AG09319 (cell line): ENCODE results near the gene EPB41L2.
"Not testable (repeated sequence)": the region's sequence is repeated elsewhere in the genome, so short reads cannot be mapped to it uniquely, and the experiment has no call there.

Experiments used
- DNase-seq: peaks from one replicate; pipeline ENCODE4 v3.0.0-alpha.2; 2010; ENCODE audit warnings: low read depth; ENCODE audit errors: extremely low read depth
- CTCF ChIP-seq: IDR thresholded peaks from 2 replicates; pipeline ENCODE4 v1.5.1; 2011; ENCODE audit warnings: low read depth, mild to moderate bottlenecking, inconsistent platforms, low read length, moderate library complexity

The EPB41L2 gene

GRCh38 chr6:131009790-131010189 is 53.3 kb downstream of the EPB41L2 start:
- no peak for TF ChIP-seq CTCF

GRCh38 chr6:131008965-131009364 is 54.1 kb downstream of the EPB41L2 start:
- DNase-seq, result not testable (repeated sequence)

More at GRCh38 chr6:131009790-131010189, 53.3 kb downstream of the EPB41L2 start:
- DNase-seq, result no peak

- DNase-seq, result not testable (repeated sequence)
These were observed 55.1 kb downstream of the EPB41L2 start for GRCh38 chr6:131007964-131008363.

GRCh38 chr6:131007286-131007685 is 55.8 kb downstream of the EPB41L2 start:
- TF ChIP-seq CTCF, result no peak
- no peak for DNase-seq

- DNase-seq, result no peak
- TF ChIP-seq CTCF, result no peak
These were observed 57.5 kb downstream of the EPB41L2 start for GRCh38 chr6:131005439-131006016.

- no peak for DNase-seq
- no peak for TF ChIP-seq CTCF
These were observed 58.1 kb downstream of the EPB41L2 start for GRCh38 chr6:131004936-131005335.

- no peak for DNase-seq
- TF ChIP-seq CTCF, result no peak
These were observed 58.7 kb downstream of the EPB41L2 start for GRCh38 chr6:131004387-131004755.

- TF ChIP-seq CTCF, result no peak
- DNase-seq, result no peak
These were observed 59.3 kb downstream of the EPB41L2 start for GRCh38 chr6:131003488-131004386.
